NCI-H2107 treated with DMSO at 0.1 percent for 48 hours (cell line): Measurements from ENCODE around the gene PGGHG.
"Not testable (repeated sequence)": the region's sequence is repeated elsewhere in the genome, so short reads cannot be mapped to it uniquely, and the experiment has no call there.

Experiments
- DNase-seq: peaks from one replicate; lab custom pipeline; 2025; ENCODE audit not compliant: unreplicated experiment; lab: John Stamatoyannopoulos, UW

The PGGHG gene

GRCh38 chr11:313787-314553, 25.0 kb downstream of the PGGHG start, which contains the start of gene IFITM1:
TSS of gene IFITM1 (plus strand) at chr11:314040. CDS start at chr11:314171, 131 bp downstream.
- peak; percentile 8 for DNase-seq

- not testable (repeated sequence) for DNase-seq
Measured at GRCh38 chr11:314554-314875, 25.6 kb downstream of the PGGHG start.

GRCh38 chr11:315051-315481, 26.1 kb downstream of the PGGHG start:
- no peak for DNase-seq

- no peak for DNase-seq
Measured at GRCh38 chr11:315516-315994, 26.6 kb downstream of the PGGHG start.

- DNase-seq: no peak
Measured at GRCh38 chr11:316031-316701, 27.2 kb downstream of the PGGHG start.

GRCh38 chr11:316891-317301, 28.0 kb downstream of the PGGHG start:
- DNase-seq: no peak

GRCh38 chr11:317668-318404, 28.9 kb downstream of the PGGHG start:
- DNase-seq: not testable (repeated sequence)

GRCh38 chr11:318405-319120, 29.6 kb downstream of the PGGHG start:
- DNase-seq: not testable (repeated sequence)

GRCh38 chr11:319121-319887, 30.4 kb downstream of the PGGHG start:
- DNase-seq: not testable (repeated sequence)

GRCh38 chr11:319888-320273, 31.0 kb downstream of the PGGHG start:
- not testable (repeated sequence) for DNase-seq

- DNase-seq: no peak
Measured at GRCh38 chr11:324156-324555, 35.2 kb downstream of the PGGHG start.

GRCh38 chr11:324593-325517, 35.9 kb downstream of the PGGHG start:
- DNase-seq: not testable (repeated sequence)

GRCh38 chr11:325796-326591, 37.1 kb downstream of the PGGHG start:
- no peak for DNase-seq

- no peak for DNase-seq
Measured at GRCh38 chr11:326592-326841, 37.6 kb downstream of the PGGHG start.

- DNase-seq: no peak
Measured at GRCh38 chr11:326842-327580, 38.1 kb downstream of the PGGHG start.

GRCh38 chr11:327581-327923, 38.6 kb downstream of the PGGHG start:
- no peak for DNase-seq

- no peak for DNase-seq
Measured at GRCh38 chr11:328012-328411, 39.1 kb downstream of the PGGHG start.

GRCh38 chr11:328516-329100, 39.7 kb downstream of the PGGHG start:
- not testable (repeated sequence) for DNase-seq
